ENCODE measurements around the gene NSD1.

DNA sequence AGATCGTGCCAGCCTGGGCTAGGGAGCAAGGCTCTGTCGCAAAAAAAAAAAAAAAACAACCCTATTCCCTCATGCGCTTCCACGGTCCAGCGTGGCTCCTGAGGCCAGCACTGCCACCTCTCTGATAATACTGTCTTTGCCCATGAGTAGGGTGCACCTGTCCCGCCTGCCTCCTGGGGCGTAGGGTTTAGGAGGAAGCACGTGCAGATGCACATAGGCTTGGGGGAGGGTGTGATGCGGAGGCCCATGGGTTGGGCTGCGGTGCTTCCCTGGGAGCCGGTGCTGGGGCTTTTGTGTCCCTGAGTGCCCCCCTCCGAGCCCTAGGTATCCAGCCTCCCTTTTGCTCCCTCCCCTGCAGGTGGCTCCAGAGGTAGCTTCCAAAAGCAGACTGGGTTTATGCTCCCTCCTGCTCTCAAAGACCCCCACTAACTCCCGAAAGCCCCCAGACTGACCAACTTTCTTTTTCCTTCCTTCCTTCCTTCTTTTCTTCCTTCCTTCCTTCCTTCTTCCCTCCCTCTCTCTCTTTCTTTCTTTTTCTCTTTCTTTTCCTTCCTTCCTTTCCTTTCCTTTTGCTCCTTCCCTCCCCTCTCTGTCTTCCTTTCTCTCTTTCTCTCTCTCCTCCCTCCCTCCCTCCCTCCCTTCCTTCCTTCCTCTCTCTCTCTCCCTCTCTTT, 34.0 kb upstream of the NSD1 start:
- TF ChIP-seq, protein P1, sequence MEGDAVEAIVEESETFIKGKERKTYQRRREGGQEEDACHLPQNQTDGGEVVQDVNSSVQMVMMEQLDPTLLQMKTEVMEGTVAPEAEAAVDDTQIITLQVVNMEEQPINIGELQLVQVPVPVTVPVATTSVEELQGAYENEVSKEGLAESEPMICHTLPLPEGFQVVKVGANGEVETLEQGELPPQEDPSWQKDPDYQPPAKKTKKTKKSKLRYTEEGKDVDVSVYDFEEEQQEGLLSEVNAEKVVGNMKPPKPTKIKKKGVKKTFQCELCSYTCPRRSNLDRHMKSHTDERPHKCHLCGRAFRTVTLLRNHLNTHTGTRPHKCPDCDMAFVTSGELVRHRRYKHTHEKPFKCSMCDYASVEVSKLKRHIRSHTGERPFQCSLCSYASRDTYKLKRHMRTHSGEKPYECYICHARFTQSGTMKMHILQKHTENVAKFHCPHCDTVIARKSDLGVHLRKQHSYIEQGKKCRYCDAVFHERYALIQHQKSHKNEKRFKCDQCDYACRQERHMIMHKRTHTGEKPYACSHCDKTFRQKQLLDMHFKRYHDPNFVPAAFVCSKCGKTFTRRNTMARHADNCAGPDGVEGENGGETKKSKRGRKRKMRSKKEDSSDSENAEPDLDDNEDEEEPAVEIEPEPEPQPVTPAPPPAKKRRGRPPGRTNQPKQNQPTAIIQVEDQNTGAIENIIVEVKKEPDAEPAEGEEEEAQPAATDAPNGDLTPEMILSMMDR (conservative IDR thresholded peaks at IDR 0.05): no peak
- no peak for TF ChIP-seq EZH2 (IDR thresholded peaks at IDR 0.05; ENCODE audit: low read depth)
